KOPT-K1 (cell line): ENCODE results near the gene MACO1.

ENCODE experiments used
- H3K27ac ChIP-seq: fragments of 200-600 bp; sonication (generic); 2 replicates; pipeline ENCODE4 v1.5.1; 2016; ENCODE audit warnings: antibody characterized with exemption, mild to moderate bottlenecking, low read depth, low read length; ENCODE audit not compliant: poor library complexity, severe bottlenecking
- H3K36me3 ChIP-seq: fragments of 200-600 bp; sonication (generic); 2 replicates; pipeline ENCODE4 v1.5.1; 2017; ENCODE audit warnings: antibody characterized with exemption, mild to moderate bottlenecking, low read length, moderate library complexity; ENCODE audit not compliant: insufficient read depth
- H3K9me3 ChIP-seq: fragments of 200-600 bp; sonication (generic); 2 replicates; pipeline ENCODE4 v1.5.1; 2017; ENCODE audit warnings: antibody characterized with exemption, low read length, mild to moderate bottlenecking; ENCODE audit not compliant: insufficient read depth, poor library complexity, severe bottlenecking

MACO1 gene

GRCh38 chr1:25484096-25484495, 53.4 kb downstream of the MACO1 start:
- H3K36me3 ChIP-seq: peaks cover 51% of the 10 kb centered on the region
- no peaks in the 10 kb centered on the region for H3K9me3 ChIP-seq
- H3K27ac ChIP-seq: no peak overlapping the region

- Histone ChIP-seq H3K9me3 (no peaks in the 10 kb centered on the region), H3K36me3 (peaks cover 55% of the 10 kb centered on the region), H3K27ac (no peak overlapping the region)
These were observed 53.8 kb downstream of the MACO1 start for GRCh38 chr1:25484533-25484932.

- Histone ChIP-seq H3K9me3 (no peaks in the 10 kb centered on the region), H3K36me3 (peaks cover 65% of the 10 kb centered on the region), H3K27ac (no peak overlapping the region)
These were observed 55.1 kb downstream of the MACO1 start for GRCh38 chr1:25485536-25486411.

GRCh38 chr1:25486602-25487001, 55.9 kb downstream of the MACO1 start:
- Histone ChIP-seq H3K9me3 (no peaks in the 10 kb centered on the region), H3K27ac (no peak overlapping the region), H3K36me3 (peaks cover 73% of the 10 kb centered on the region)

GRCh38 chr1:25487628-25488027, 56.9 kb downstream of the MACO1 start:
- Histone ChIP-seq H3K27ac (no peak overlapping the region), H3K9me3 (no peaks in the 10 kb centered on the region), H3K36me3 (peaks cover 78% of the 10 kb centered on the region)

GRCh38 chr1:25492323-25492722, 61.6 kb downstream of the MACO1 start:
- peaks cover 81% of the 10 kb centered on the region for H3K36me3 ChIP-seq
- no peaks in the 10 kb centered on the region for H3K9me3 ChIP-seq
- no peak overlapping the region for H3K27ac ChIP-seq

- H3K27ac ChIP-seq: no peak overlapping the region
- peaks cover 86% of the 10 kb centered on the region for H3K36me3 ChIP-seq
These were observed 64.3 kb downstream of the MACO1 start for GRCh38 chr1:25494952-25495351.

GRCh38 chr1:25500694-25501093, 70.0 kb downstream of the MACO1 start:
- Histone ChIP-seq H3K9me3 (no peaks in the 10 kb centered on the region), H3K27ac (no peak overlapping the region), H3K36me3 (peaks cover 52% of the 10 kb centered on the region)

More at GRCh38 chr1:25494952-25495351, 64.3 kb downstream of the MACO1 start:
- H3K9me3 ChIP-seq: no peaks in the 10 kb centered on the region

GRCh38 chr1:25501235-25502058, 70.8 kb downstream of the MACO1 start:
- Histone ChIP-seq H3K36me3 (peaks cover 48% of the 10 kb centered on the region), H3K27ac (no peak overlapping the region), H3K9me3 (no peaks in the 10 kb centered on the region)

- no peaks in the 10 kb centered on the region for H3K9me3 ChIP-seq
- H3K36me3 ChIP-seq: peaks cover 33% of the 10 kb centered on the region
- no peak overlapping the region for H3K27ac ChIP-seq
These were observed 72.3 kb downstream of the MACO1 start for GRCh38 chr1:25502957-25503356.

GRCh38 chr1:25503551-25504426, 73.1 kb downstream of the MACO1 start:
- Histone ChIP-seq H3K36me3 (peaks cover 25% of the 10 kb centered on the region), H3K9me3 (no peaks in the 10 kb centered on the region), H3K27ac (no peak overlapping the region)

- H3K9me3 ChIP-seq: no peaks in the 10 kb centered on the region
- no peak overlapping the region for H3K27ac ChIP-seq
- H3K36me3 ChIP-seq: peaks cover 18% of the 10 kb centered on the region; the same call in 1 of the 2 replicates
These were observed 74.3 kb downstream of the MACO1 start for GRCh38 chr1:25504706-25505595.

- no peak overlapping the region for H3K27ac ChIP-seq
- peaks cover 9% of the 10 kb centered on the region; the same call in 1 of the 2 replicates for H3K36me3 ChIP-seq
- H3K9me3 ChIP-seq: no peaks in the 10 kb centered on the region
These were observed 75.1 kb downstream of the MACO1 start for GRCh38 chr1:25505656-25506385.
